GM18517 (cell line): ENCODE data around the gene NUCB1.
"Not testable (repeated sequence)": the region's sequence is repeated elsewhere in the genome, so short reads cannot be mapped to it uniquely, and the experiment has no call there.

Experiments used
- ATAC-seq: cut with Tn5 transposase; IDR thresholded peaks from one replicate; pipeline ENCODE4 v1.9.1; 2021; ENCODE audit warnings: mild to moderate bottlenecking, moderate library complexity; ENCODE audit not compliant: unreplicated experiment

The NUCB1 gene

DNA sequence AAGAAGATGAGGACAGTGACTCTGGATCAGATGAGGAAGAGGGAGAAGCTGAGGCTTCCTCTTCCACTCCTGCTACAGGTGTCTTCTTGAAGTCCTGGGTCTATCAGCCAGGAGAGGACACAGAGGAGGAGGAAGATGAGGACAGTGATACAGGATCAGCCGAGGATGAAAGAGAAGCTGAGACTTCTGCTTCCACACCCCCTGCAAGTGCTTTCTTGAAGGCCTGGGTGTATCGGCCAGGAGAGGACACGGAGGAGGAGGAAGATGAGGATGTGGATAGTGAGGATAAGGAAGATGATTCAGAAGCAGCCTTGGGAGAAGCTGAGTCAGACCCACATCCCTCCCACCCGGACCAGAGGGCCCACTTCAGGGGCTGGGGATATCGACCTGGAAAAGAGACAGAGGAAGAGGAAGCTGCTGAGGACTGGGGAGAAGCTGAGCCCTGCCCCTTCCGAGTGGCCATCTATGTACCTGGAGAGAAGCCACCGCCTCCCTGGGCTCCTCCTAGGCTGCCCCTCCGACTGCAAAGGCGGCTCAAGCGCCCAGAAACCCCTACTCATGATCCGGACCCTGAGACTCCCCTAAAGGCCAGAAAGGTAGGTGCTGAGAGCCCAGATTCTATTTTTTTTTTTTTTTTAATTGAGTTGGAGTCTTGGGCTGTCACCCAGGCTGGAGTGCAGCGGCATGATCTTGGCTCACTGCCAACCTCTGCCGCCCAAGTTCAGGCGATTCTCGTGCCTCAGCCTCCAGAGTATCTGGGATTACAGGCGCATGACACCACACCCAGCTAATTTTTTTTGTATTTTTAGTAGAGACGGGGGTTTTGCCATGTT is 25.6 kb upstream of the NUCB1 start:
- ATAC-seq = no peak

DNA sequence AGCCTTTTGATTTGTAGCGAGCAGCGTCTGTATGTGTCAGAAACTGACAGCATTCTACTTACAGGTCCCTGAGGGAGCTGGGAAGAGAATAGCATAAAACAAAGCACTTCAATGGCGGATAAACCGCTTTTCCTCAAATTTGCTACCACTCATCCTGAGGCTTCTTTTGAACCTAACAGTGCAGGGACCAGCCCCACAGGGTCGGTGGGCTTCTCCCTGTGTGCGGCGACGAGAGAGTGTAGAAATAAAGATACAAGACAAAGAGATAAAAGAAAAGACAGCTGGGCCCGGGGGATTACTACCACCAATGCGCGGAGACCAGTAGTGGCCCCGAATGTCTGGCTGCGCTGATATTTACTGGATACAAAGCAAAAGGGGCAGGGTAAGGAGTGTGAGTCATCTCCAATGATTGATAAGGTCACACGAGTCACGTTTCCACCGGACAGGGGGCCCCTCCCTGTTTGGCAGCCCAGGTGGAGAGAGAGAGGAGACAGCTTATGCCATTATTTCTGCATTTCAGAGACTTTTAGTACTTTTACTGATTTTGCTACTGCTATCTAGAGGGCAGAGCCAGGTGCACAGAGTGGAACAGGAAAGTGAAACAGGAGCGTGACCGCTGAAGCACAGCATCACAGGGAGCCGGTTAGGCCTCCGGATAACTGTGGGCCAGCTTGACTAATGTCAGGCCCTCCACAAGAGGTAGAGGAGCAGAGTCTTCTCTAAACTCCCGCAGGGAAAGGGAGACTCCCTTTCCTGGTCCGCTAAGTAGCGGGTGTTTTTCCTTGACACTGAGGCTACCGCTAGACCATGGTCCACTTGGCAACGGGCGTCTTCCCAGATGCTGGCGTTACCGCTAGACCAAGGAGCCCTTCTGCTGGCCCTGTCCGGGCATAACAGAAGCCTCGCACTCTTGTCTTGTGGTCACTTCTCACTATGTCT is 23.8 kb upstream of the NUCB1 start:
- ATAC-seq = not testable (repeated sequence)

DNA sequence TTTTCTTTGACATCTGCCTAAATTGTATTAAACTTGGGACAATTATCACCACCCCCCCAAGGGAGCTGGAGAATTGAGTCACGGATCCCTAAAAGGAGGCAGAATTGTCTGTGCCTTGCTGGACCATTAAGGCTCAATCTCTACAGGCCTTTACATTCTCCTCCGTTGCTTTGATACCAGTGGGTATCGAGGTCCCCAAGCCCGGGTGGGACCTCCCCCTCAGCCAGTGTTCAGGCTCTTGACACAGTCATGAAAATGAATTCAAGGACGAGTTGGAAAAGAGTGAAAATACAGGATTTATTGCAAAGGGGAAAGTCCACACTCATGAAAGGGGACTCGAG is 22.3 kb upstream of the NUCB1 start:
- ATAC-seq = no peak

DNA sequence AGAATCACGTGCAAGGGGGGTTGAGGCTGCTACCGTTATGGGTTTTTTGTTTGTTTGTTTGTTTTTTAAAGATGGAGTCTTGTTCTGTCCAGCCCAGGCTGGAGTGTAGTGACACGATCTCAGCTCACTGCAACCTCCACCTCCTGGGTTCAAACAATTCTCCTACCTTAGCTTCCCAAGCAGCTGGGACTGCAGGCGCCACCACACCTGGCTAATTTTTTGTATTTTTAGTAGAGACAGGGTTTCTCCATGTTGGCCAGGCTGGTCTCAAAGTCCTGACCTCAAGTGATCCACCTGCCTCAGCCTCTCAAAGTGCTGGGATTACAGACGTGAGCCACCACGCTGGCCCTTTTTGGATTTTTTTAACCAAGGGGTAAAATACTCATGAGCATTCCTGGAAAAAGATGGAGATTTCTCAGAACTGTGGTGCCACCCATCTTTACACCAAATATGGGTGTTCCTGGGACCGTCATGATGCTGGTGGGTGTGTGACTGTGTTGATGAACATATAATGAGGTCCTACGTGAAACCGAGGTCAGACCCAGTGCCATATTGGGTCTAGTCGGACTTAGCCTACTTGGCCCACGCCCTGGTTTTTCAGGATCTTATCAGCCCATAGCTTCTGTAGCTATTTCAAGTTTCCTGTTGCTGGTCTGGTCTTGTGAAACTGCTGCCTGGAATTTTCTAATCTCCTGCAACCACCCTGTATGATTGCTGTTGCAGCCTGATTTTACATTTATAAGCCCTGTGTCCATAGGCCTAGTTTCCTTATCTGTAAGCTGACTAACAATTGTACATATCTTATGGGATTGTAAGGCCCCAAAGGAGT is 21.7 kb upstream of the NUCB1 start:
- no peak for ATAC-seq

DNA sequence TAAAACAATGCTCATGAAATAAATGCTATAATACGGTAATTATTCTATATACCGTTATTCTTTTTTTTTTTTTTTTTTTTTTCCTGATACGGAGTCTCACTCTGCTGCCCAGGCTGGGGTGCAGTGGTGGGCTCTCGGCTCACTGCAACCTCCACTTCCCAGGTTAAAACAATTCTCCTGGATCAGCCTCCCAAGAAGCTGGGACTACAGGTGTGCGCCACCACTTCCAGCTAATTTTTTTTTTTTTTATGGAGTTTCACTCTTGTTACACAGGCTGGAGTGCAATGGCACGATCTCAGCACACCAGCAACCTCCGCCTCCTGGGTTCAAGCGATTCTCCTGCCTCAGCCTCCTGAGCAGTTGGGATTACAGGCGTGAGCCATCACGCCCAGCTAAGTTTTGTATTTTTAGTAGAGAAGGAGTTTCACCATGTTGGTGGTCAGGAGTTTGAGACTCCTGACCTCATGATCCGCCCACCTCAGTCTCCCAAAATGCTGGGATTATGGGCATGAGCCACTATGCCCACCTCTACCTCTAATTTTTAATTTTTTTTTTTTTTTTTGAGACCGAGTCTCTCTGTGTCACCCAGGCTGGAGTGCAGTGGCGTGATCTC is 21.0 kb upstream of the NUCB1 start:
- ATAC-seq = no peak

DNA sequence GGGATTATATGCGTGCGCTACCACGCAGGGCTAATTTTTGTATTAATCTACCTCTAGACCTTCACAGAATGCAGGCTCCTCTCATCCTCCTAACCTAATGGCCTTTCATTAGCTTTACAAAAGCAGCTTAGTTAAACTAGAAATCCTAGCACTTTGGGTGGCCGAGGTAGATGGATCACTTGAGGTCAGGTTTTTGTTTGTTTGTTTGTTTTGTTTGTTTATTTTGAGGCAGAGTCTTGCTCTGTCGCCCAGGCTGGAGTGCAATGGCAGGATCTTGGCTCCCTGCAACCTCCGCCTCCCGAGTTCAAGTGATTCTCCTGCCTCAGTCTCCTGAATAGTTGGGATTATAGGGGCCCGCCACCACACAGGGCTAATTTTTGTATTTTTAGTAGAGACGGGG is 20.4 kb upstream of the NUCB1 start:
- ATAC-seq = not testable (repeated sequence)

DNA sequence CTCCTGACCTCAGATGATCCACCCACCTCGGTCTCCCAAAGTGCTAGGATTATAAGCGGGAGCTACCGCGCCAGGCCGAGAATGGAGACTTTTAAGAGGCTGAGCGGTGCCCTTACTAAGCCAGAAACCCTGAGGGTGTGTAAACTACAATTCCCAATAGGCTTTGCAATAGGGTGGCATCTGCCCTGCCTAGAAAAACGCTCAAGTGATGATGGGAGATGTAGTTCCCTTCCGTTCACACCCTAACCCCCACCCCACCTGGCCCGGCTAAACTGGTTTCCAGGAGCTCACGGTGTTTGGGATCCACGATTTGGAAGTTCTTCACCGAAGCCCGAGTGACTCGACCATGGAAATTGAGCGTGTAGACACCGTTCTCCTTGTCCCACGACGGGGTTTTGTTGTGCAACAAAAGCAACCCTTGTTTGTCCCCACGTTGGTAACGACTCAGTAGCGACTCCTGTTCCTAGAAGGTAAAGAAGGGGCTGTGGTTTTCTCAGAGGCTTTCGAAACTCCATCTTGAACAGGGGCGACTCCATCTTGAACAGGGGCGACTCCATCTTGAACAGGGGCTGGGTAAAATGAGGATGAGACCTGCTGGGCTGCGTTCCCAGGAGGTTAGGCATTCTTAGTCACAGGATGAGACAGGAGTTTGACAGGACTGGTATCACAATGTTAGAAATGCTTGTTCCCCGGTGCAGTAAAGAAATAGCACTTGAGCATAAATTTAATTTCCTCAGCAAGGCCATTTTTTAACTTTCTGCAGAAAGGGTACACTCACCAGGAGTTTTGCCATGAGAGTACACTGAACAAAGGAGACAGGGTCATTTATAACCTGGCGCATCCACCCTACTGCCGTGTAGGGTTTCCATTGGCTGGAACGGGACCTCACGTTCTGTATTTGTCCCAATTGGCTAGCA is 18.1 kb upstream of the NUCB1 start:
- ATAC-seq = no peak

DNA sequence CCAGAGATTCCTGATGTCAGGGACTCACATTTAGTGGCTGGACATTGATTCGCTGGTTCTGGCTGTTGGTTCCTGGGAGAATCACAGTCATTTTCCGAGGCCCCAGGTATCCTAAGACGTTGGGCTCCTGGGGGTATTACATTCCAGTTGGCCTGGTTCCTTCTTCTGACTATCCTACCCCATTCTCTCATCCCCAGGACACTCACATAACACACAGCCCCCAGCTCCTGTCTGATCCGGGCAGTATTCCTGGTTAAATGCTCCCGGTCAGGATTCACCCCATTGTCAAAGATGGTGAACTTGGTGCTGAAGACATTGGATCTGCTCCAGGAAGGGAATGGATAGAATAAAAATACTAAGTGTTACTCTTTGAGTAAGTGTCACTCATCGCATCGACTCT is 16.4 kb upstream of the NUCB1 start:
- ATAC-seq = no peak

DNA sequence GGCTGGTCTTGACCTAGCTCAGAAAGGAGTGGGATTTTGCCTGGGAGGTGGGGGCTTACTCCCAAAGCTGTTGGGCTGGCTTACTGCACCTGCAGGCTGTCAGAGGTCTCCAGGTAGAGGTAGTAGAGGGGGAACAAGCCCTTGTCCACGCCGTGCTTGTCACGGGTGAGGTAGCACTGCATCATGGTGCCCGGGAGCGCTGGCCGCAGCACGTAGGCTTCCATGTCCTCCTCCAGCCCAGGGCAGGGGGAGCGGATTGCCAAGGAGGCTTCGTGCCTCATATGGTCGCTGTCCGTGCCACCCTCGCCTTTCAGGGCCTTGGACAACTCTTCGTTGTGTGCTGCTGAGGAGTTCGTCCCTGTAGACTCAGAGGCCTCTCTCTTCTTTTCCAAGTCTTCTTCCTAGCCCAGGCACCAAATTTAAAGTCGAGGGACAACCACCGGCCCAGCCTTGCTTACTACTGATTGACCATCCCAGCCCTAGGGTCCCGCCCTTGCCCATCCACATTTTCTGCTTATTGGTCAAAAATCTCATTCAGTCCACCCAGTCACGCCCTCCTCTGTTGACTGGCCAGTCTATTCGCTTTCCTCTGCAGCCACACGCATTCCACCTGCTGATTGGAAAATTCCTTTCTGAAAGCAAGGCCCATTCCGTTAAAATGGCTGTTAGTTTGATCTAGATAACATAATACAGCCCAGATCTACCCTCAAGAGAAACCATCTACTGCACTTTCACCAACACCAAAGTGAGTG is 12.1 kb upstream of the NUCB1 start:
- ATAC-seq = no peak

DNA sequence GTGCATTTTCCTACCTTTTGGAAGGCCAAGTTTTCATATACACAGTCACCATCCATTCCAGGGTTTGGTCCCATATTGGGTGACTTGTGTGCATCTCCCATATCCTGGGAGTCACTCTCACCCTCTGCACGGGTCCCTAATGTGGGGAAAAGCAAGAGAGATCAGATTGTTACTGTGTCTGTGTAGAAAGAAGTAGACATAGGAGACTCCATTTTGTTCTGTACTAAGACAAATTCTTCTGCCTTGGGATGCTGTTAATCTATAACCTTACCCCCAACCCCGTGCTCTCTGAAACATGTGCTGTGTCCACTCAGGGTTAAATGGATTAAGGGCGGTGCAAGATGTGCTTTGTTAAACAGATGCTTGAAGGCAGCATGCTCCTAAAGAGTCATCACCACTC is 10.6 kb upstream of the NUCB1 start:
- not testable (repeated sequence) for ATAC-seq

DNA sequence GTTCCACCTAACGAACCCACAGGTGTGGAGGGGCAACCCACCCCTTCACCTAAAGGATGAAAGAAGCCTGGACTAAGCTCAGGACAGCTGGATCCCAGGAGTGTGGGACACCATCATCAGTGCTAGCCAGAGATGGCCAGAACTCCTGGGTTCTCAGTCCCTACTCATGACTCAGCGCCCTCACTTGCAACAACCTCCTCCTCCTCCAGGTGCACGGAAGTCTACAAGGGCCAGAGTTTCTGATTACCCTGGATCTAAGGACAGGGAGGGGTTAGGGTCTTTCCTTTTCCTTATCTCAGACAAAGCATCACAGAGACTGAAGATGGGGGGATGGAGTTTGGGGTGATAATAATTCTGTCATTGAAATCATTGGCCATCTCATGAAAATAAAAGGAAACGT is 9.6 kb upstream of the NUCB1 start:
- no peak for ATAC-seq

DNA sequence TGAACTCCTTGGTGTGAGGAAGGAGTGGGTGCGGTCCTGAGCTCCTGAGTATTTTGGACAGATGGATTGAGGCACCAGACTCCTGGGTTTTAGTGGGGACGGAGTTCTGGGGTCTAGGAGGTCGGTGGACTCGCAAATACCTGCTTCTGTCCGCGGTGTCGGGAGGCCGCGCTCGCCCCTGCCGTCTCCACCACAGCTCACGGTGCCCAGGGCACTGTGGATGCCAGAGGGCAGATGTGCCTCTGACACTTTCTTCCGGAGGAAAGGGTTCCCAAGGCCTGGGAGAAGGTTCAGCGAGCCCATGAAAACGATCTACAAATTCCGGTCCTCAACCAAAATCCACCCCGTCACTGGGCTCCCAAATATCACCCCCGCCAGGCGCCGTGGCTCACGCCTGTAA is 4.9 kb upstream of the NUCB1 start:
- ATAC-seq = no peak

DNA sequence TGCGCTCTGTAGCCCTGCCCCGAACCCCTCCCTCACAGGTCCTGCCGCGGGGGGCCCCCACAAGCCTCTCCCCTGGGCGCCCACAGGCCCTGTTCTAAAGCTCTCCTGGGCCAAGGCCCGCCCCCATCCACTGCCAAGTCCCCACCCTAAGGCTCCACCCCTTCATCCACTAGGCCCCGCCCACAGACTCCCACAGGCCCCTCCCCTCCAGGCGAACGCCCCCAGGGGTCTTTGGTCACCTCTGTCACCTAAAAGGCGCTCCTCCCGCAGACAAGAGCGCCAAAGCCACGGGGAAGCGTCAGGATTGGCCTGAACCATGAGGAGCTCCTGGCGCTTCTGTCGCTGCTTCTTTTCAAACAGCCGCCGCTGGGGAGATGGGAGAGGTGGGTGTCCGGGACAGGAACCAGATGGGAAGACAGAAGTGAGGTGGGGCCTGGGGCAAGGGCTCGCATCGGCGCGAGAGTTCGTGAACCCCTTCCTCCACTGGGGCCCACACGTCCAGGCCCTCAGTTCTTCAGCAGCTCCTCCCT is 3.9 kb upstream of the NUCB1 start:
- no peak for ATAC-seq

DNA sequence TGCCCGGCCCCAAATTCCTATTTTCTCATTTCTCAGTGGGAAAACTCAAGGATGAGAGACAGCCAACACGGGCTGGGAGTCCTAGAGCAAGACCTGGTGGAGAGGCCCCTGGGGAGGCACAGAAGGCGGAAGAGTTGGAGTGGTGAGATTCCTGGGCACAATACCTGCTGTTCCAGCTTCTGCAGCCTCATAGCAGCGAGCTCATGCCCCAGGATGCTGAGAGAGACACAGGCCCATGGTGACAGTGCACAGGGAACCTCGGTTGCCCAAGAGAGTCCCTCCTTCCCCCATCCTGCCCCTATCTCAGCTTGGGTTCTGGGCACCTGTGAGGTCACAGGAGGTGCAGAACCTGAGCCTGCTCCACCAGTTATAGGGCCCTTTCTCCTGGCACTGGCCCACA is 2.9 kb upstream of the NUCB1 start:
- ATAC-seq = no peak

DNA sequence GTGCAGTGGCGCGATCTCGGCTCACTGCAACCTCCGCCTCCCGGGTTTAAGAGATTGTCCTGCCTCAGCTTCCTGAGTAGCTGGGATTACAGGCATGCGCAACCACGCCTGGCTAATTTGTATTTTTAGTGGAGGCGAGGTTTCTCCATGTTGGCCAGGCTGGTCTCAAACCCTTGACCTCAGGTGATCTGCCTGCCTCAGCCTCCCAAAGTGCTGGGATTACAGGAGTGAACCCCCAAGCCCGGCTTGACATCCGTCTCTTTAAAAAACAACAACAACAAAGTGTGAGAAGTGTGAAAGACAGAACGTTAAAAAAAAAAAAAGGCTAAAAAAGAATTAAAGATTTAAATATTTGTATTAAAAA is 744 bp upstream of the NUCB1 start:
- ATAC-seq = not testable (repeated sequence)

DNA sequence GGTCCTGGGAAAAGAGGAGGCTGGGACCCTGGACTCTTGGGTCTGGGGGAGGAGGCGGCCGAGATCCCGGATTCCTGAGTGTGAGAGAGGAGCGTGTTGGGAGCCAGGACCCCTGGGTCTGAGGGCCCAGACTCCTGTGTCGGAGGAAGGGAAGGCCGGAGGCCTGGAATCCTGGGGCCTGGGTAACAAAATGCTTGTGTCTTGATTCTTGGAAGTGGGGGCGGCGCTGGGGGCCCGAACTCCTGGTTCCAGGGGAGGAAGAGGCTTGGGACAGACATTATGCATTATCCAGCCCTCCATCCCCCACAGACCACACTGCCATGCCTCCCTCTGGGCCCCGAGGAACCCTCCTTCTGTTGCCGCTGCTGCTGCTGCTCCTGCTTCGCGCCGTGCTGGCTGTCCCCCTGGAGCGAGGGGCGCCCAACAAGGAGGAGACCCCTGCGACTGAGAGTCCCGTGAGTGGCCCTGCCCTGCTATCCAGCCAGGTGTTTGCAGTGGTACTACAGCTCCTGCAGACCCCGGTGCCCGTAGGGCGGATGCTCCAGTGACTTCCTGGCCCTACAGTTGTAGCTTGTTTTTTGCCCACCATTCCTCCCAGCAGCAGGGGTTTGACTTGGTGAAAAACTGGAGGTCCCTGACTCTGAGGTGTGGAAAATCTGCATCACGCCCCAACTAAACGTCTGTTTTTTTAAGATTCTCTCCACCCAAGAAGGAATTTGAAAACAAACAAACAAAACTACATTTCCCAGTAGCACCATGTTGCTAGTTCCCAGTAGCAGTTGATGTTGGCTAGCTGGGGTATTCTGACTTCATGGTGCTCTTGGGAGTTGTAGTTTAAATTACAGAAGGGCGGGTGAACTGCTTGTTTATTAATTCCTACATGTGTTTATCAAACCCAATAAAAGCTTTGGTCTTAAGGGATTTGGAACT is 630 bp downstream of the NUCB1 start:
- ATAC-seq = no peak

DNA sequence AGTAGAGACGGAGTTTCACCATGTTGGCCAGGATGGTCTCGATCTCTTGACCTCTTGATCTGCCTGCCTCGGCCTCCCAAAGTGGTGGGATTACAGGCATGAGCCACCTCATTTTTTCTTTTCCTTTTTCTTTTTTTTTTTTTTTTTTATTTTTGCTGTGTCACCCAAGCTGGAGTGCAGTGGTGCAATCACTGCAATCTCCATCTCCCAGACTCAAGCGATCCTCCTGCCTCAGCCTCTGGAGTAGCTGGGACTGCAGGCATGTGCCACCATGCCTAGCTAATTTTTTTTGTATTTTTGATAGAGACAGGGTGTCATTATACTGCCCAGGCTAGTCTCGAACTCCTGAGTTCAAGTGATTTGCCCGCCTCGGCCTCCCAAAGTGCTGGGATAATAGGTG is 2.2 kb downstream of the NUCB1 start:
- not testable (repeated sequence) for ATAC-seq

DNA sequence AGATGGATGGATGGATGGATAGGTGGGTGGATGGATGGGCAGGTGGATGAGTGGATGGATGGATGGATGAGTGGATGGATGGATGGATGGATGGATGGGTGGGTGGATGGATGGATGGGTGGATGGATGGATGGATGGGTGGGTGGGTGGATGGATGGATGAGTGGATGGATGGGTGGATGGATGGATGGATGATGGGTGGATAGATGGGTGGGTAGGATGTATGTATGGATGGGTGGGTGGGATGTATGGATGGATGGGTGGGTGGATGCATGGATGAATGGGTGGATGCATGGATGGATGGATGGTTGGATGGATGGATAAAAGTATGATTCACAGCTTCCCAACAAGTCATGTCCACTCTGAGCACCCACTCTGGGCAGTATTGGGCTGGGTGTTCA is 3.7 kb downstream of the NUCB1 start:
- ATAC-seq = not testable (repeated sequence)
